Mammary epithelial cell (primary cell): Measurements from ENCODE around the gene PNRC2.

Experiments used
- EZH2 ChIP-seq: IDR thresholded peaks from 2 replicates; pipeline ENCODE4 v1.6.1; 2012; ENCODE audit warnings: low read length, inconsistent platforms, borderline replicate concordance
- TF ChIP-seq, protein P1 (sequence below), 2 donors: IDR thresholded peaks in 1 of 2; conservative IDR thresholded peaks in 1 of 2; 2 replicates each; pipeline ENCODE4 v1.5.1; 2011 to 2012; ENCODE audit warnings: inconsistent platforms in 2 of 2, low read length in 2 of 2, mild to moderate bottlenecking in 2 of 2, control low read depth in 1 of 2, low read depth in 1 of 2; ENCODE audit not compliant: insufficient read depth in 1 of 2; ENCODE audit errors: extremely low read depth in 1 of 2

DNA sequence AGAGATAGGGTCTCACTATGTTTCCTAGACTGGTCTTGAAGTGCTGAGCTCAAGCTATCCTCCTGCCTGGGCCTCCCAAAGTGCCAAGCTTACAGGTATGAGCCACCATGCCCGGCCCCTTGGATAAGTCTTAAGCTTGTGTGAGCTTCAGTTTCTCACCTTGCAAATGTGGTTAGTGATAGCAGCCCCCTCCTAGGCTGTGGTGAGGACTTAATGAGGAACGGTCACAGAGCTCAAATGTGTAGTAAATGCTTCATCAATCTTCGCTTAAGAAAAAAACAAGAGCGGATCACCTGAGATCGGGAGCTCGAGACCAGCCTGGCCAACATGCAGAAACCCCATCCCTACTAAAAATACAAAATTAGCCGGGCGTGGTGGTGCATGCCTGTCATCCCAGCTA lies 49.5 kb upstream of the PNRC2 start:
- TF ChIP-seq, protein P1, sequence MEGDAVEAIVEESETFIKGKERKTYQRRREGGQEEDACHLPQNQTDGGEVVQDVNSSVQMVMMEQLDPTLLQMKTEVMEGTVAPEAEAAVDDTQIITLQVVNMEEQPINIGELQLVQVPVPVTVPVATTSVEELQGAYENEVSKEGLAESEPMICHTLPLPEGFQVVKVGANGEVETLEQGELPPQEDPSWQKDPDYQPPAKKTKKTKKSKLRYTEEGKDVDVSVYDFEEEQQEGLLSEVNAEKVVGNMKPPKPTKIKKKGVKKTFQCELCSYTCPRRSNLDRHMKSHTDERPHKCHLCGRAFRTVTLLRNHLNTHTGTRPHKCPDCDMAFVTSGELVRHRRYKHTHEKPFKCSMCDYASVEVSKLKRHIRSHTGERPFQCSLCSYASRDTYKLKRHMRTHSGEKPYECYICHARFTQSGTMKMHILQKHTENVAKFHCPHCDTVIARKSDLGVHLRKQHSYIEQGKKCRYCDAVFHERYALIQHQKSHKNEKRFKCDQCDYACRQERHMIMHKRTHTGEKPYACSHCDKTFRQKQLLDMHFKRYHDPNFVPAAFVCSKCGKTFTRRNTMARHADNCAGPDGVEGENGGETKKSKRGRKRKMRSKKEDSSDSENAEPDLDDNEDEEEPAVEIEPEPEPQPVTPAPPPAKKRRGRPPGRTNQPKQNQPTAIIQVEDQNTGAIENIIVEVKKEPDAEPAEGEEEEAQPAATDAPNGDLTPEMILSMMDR (conservative IDR thresholded peaks at IDR 0.05 in 1 of 2, IDR thresholded peaks at IDR 0.05 in 1 of 2; ENCODE audit: extremely low read depth in 1 of 2, insufficient read depth in 1 of 2, low read depth in 1 of 2, low read length in 2 of 2): no peak
- TF ChIP-seq EZH2: no peak
